Measurements from ENCODE around the gene C1D.

The C1D gene

DNA sequence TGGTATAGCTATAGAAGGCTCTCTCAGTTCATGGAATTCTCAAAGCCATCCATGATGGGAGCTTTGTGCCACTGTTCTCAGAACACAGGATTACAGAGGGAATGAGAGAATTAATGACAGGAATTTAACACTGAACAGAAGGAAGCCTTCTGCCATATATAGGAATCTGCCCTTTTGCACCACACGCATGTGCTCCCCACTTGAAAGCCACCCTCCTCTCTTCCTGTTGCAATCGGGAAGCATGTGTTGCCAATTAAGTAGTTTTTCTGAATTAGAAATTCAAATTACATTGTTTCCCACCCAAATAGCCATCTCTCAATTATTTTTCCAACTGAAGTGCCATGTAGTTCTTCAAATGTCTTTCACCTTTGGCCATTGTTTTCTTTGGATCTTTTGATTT is 71.3 kb downstream of the C1D start:
- TF ChIP-seq, protein P1, sequence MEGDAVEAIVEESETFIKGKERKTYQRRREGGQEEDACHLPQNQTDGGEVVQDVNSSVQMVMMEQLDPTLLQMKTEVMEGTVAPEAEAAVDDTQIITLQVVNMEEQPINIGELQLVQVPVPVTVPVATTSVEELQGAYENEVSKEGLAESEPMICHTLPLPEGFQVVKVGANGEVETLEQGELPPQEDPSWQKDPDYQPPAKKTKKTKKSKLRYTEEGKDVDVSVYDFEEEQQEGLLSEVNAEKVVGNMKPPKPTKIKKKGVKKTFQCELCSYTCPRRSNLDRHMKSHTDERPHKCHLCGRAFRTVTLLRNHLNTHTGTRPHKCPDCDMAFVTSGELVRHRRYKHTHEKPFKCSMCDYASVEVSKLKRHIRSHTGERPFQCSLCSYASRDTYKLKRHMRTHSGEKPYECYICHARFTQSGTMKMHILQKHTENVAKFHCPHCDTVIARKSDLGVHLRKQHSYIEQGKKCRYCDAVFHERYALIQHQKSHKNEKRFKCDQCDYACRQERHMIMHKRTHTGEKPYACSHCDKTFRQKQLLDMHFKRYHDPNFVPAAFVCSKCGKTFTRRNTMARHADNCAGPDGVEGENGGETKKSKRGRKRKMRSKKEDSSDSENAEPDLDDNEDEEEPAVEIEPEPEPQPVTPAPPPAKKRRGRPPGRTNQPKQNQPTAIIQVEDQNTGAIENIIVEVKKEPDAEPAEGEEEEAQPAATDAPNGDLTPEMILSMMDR (conservative IDR thresholded peaks at IDR 0.05): no peak
- H3K27ac ChIP-seq: no peak overlapping the region

Data from VCaP (cell line).